IPS DF 19.7 (cell line): ENCODE measurements around the gene PODXL.

Source experiments
- DNase-seq: peaks from one replicate; pipeline ENCODE4 v3.0.0-alpha.2; 2013; ENCODE audit warnings: low read depth, low spot score

Gene PODXL

DNA sequence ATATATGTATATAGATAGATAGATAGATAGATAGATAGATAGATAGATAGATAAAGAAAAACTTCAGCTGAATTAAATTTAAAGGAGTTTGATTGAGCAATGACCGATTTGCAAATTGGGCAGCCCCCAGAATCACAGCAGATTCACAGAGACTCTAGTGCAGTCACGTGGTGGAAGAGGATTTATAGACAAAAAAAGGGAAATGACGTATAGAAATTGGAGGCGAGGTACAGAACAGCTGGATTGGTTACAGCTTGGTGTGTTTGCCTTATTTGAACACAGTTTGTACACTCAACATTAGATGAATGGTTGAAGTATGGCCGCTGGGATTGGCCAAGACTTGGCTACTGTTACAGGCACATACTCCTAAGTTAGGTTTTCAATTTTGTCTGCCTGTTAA lies 8.2 kb upstream of the PODXL start:
- DNase-seq = no peak

DNA sequence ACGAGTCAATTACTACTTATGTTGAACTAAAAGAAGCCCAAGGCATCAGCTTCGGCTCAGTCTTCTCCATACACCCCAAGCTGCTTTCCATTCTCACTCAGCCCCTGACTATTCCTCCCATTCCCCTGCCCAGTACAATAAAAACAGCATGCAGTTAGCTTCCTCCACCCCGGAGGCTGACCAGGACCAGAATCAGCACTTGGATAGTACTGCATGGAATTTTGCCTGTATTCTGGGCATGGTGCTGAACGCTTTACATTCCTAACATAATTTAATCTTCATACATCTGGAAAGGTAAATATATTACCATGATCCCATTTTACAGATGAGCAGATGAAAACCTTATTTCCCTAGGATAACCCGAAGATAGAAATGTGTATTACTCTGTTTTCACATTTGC lies 7.5 kb upstream of the PODXL start:
- DNase-seq = no peak

DNA sequence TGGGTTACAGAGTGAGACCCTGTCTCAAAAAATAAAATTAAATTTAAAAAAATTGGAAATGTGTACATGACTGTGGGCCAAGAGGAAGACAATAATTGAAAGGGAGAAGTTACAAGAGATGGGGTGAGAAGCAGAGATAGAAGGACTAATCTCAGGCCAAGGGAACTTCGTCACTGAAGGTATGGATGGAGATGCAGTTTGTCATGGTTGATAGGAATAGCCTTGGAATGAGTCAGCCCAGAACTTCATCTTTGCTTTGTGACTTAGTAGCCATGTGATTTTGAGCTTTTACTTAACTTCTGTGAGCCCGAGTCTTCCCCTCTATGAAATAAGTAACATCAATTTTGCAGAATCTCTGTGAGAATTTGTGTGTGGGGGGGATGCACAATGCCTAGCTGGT lies 6.5 kb upstream of the PODXL start:
- DNase-seq = no peak

DNA sequence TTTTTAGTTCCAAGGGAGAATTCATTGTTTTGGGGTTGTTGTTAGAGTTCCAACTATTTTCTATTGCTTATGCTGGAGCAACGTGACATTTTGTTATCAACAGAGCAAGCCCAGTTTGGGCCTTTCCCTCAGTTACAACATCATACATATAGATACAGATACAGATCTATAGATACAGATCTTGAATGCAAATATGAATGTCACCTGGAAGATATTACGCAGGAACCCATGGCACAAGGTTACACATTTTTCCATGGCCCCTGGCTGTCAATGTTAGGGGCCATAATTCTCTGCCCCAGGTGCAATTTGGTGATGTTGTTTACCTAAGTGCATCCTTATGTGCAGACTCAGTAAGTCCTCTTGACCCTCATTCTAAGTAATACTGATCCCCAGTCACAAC lies 3.6 kb upstream of the PODXL start:
- no peak for DNase-seq

DNA sequence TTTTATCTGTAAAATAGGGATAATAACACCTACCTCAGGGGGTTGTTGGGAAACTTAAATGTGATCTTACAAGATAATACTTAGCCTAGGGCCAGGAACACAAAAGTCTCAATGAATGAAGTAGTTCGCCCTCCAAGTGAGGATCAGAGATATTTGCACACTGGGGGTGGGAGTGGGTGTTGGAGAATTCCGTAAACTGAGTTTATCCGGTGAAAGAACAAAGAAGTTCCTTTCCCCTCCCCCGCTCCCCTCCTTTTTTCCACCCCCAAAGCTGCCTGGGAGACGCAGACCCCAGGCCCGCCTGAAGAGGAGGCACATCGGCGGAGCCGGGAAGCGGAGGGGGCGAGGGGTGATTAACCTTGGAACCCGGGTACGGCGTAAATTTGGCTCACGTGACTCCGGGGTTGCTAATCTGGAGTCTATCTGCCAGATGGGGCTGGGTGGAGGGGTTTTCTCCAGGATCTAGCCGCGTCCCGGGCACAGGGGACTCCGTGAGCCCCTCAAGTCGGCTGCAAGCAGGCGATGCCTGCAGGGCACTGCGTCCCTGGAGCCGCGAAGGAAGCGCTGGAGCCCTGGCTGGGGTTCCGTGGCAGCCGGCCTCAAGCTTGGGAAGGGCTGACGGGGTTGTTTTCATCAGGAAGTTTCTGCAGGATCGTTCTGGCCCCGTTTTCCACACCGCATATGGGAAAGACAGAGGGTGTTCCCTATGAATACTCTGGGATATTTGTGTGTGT lies 1.4 kb upstream of the PODXL start:
- DNase-seq = peak; percentile 82

DNA sequence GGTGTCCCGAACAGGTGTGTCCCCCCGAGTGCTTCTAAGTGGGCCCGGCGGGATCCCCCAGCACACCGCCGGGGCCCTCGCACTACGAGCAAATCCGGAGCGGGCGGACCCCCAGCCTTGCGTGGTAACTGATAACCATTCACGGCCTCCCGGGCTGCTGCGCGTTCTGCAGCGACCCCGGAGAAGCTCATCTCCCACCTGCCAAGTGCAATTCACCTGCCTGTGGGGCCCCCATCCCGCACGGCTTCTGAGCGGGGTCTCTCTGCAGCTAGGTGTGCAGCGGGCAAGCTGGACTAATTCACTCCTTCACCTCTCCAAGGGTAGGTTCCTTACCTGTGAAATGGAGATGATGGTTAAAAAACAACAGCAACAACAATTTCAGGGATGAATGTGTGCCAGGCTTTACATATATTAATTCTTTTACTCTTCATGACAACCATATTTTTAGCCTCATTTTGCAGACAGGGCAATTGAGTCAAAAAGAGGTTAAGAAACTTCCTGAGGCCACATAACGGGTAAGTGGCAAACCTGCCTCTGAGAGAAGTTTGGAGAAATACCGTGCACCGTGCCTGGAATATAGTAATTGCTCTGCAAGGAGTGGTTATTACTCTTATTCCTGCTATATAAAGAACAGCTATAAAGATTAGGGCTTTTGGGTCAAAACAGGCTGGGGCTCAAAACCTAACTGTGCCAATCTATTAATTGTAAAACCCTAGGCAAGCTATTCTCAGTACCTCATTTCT lies 652 bp upstream of the PODXL start:
- no peak for DNase-seq

DNA sequence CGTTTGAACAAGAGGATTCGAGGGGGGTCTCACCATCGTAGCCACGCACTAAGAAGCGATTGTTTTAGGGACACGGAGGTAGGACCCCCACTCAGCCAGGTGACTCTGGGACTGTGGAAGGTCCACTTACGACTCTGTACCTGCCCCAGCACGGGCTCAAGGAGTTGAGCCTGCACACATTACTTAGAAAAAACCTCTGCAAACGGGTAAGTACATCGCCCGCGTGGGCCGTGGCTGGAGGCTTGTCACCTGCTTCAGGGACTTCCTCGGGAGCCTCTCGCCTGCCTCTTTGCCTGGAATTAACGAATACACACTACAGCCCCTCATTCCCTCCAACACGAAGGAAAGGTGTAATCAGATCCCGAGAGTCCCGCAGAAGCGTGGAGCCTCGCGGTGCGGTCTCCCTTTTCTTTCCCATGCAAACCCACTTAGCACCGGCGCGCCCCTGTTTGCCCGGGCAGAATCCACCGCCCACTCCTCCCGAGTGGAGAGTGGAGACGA lies 826 bp downstream of the PODXL start:
- no peak for DNase-seq

DNA sequence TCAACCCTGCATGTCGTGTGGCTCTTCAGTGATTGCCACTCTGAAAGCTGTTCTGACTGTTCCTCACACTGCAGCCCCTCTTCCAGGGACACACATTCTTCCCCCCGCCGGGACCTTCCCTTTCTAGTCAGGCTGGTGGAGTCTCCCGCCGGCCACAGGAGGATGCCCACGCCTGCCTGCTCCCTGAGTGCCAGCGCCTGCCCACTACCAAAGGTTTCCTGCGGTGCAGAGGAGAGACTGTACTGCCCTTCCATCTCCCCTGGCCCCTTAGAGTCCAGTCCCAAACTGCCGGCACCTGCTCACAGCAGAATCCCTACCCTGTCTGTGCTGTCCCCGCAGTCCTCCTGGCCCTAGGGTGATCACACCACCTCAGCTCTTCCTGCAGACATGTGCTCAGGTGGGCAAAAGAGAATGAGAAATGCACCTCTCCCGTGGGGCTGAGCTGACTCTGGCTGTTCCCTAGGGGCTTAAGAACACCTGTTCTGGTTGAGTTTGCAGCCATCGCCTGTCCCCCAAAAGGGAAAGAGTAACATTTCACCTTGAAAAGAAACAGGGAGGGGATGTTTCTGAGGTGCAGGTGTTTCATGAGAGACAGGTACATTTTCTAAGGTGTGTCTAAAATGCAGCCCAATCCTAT lies 1.4 kb downstream of the PODXL start:
- no peak for DNase-seq

DNA sequence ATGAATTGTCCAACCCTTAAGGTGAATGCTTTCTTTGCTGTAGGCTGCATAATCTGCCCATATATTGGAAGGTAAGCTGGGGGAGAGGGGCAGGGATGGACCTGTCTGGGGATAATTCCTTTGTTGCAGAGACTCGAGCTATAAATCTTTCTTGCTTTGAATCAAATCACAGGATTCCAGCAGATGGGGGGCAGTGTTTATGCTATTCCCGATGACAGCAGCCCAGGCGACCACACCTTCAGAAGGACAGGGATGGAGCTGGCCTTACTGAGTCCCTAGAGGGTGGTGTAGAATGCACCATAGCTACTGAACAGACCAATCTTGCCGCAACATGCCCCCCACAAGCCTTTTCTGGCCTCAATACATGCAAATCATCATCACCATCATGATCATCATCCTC lies 2.5 kb downstream of the PODXL start:
- no peak for DNase-seq

DNA sequence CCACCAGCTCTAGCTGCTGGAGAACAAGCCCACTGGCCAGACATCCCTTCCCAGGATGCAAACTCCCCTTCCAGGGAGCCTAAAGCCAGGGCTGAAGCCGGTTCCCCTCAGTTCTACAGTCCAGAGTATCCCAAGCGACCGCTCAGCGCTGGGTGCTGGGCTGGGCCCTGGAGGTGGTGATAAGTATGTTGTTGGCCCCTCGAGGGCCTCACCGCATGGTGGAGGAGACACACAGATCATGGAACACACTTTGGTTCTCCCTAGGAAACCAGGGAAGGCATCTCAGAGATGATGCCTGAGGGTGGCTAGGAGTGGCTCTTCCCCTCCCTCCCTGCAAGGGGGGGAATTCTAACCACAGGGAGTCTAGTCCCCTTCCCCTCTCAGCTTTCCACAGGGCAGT lies 4.4 kb downstream of the PODXL start:
- DNase-seq = no peak

DNA sequence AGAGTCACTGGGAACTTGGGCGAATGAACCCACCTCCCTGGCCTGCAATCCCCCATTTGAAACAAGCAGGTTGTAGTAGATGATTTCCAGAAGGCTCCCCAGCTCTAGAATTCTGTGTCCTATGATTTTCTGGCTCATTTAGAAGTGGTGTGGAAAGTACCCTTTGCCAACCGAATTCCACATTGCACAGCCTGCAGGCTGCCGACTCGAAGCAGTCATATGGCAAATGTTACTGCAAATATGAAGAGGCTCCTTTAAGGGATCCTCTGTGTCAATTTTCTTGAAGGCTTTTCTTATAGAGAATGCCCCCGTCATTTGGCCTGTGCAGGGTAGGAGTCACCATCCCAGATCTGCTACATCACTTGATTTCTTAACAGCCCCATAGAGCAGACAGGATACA lies 5.6 kb downstream of the PODXL start:
- DNase-seq = no peak

DNA sequence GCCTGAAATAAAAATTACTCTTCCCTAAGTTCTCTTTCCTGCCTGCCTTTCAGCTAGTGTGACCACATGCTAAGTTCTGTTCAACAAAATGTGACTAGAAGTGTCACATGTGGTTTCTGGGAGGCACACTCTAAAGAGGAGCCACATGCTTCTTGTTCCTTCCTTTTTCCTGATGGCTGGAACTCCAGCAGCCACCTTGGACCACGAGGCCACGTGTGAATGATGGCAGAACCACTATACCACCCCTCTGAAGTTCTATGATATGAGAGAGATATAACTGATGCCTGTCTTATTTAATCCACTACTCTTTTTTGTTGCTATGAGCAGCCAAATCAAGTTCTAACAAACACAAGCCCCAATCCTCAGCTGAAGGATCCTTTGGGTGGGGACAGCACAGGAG lies 8.1 kb downstream of the PODXL start:
- no peak for DNase-seq

DNA sequence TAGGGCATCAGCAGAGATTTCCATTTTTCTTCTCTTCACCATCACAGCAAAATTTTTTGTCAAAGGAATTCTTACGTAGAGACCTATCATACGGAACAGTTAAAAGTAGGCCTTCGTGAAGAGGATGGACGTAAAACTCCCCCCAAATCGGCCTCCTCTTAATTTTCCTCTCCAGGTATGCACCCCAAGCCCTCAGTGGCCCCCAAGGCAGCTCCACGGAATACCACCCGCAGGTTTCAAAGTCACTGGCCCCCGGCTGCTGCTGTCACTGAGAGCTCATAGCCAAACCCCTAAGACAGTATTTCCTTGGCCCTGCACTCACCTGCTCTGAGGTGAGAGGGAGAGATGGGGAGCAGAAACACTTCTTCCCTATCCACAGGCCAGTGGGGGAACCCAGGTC lies 8.8 kb downstream of the PODXL start:
- DNase-seq = no peak

DNA sequence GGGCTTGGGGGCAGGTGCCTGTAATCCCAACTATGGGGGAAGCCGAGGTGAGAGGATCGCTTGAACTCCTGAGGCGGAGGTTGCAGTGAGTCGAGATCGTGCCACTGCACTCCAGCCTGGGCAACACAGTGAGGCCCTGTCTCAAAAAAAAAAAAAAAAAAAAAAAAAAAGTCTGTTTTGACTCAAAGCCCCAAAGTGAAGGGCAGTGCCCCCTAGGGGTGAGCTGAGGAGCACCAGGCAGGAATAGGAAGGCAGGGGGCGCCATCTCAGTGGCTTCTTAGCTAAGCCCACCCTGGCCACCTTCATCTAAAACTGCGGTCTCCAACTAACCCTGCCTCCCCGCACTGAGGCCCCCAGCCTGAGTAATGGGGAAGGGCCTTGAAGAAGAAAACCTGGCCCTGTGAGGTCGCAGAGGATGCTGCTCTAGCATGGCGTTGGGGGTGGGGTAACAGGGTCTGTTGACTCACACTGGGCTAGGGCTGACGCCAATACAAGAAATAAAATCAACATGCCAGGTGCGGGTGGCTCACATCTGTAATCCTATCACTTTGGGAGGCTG lies 9.8 kb downstream of the PODXL start:
- peak; percentile 75 for DNase-seq

DNA sequence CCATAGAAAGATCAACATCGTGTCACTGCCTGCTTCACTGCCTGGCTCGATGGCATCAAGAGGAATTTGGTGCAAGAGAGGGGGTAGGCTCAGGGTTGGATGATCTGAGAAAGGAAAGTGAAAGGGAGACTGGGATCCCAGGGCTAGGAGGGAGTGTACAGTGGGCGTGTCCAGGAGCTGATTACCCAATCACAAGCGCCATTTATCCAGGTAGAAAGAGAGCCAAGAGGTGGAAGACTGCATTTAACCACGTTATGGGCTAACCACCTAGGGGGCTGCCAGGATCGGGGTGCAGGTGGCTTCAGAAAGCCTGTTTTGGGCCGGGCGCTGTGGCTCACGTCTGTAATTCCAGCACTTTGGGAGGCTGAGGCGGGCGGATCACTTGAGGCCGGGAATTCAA lies 10.3 kb downstream of the PODXL start:
- DNase-seq = no peak

DNA sequence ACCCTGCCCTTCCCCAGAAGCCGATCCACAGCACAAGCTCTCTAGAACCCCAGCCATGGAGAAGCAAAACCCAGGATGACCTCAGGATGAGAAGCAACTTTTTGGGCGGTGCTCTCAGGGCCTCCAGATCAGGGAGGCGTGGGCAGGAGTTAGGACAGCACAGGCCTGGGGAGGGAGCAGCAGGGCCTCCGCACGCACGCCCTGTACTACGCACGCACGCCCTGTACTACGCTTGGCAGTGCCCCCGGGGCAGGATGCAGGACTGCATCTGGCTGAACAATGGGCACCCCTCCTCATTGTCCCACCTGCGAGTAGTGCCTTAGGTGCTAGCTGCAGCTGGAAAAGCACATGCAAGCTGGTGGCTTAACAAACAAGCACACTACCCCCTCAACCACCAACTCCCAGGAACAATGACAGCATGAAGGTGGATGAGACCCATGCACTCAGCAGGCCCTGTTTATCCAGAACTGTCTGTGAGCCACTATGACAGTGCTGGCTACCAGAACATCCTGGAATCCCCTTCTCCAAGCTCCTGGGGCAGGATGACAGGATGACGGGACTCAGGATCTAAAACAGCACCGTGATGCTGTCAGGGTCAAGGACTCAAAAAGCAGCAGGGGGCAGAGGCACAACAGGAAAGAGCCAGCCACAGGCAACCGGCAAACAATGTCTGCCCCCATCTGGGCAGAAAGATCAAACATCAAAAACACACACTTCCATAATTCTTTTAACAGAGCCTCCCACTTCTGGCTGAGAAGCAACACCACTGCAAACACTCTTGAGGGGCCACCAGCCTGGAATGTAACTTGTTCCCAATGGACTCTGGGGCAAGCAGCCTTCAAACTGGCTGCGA lies 11.8 kb downstream of the PODXL start:
- DNase-seq = no peak

DNA sequence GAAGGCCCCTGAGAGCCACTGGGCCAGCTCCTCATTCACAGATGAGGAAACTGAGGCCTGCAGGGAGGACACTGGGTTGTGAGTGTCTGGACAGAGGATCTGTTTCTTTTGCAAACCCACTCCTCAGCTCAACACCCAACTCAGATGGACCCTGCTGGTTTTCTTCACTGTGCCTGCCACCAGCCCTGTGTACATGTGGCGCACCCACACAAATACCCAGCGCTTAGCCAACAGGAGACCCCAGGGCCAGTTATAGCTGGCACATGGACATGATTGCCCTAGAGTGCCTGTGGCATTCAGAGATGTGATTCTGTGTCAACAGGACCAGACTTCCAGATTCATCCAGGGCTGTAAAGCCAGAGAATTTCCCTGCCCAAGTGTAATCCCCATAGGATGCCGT lies 12.4 kb downstream of the PODXL start:
- DNase-seq = no peak

DNA sequence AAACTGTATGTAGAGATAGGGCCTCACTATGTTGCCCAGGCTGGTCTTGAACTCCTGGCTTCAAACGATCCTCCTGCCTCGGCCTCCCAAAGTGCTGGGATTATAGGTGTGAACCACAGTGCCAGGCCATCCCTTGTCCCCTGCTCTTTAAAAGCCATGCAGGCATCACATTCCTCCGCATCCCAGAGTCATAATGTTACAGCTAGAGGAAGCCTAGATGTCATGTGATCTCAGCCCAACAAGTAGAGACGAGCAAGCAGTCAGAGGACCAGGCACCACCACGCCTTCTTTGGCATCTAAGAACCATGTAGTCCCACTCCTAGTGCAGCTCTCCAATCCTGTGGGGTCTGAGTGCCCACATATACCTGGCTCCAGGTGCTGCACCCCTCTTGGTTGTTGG lies 13.1 kb downstream of the PODXL start:
- no peak for DNase-seq

DNA sequence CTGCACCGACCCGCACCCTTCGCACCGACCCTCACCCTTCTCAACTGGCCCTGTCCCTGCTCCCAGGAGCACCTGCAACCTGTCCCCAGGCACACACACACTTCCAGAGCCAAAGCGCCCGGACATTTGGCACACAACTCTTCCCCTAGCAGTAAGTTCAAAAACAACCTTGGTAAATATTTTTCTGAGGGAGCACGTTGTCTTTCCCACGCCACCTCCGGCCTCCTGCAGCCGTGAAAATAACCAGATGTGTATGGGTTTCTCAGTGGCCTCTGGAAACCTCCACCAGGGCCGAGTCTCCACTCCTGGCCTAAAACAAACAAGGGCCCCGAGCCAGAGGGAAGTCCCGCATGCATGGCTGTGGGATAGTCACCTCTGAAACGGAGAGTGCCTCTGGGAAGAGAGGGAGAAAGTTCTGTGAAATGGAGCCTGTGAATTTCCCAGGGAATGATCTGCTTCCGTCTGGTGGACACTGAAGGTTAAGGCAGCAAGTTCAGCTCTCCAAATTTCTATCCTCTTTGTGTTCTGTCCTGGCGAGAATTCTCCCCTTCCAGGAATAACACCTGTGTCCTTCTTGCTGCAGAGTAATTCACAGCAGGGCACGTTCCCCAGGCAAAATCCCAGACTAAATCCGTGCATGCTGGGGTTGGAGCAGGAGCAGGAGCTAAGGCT lies 15.8 kb downstream of the PODXL start:
- no peak for DNase-seq

DNA sequence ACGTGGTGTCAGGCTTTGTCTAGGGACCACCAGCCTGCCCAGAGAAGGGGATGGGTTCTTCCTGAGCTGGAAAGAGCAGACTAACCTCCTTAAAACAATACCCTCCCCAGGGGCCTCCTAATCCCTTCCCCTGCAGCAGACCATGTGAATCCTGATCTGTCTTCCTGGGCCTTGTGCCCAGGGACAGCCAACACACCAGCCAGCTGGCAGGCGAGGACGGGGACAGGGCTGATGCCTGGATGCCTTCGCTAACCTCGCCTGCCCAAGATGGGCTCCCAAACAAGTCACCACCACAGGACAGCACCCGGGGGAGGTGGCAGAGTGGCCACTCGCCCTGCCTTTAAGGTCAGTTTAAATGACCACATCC lies 17.6 kb downstream of the PODXL start:
- no peak for DNase-seq
